ENCODE data around the gene ANKRD34A.
A peak's percentile ranks its signal among the peaks of the same experiment; 100 is the strongest.

DNA sequence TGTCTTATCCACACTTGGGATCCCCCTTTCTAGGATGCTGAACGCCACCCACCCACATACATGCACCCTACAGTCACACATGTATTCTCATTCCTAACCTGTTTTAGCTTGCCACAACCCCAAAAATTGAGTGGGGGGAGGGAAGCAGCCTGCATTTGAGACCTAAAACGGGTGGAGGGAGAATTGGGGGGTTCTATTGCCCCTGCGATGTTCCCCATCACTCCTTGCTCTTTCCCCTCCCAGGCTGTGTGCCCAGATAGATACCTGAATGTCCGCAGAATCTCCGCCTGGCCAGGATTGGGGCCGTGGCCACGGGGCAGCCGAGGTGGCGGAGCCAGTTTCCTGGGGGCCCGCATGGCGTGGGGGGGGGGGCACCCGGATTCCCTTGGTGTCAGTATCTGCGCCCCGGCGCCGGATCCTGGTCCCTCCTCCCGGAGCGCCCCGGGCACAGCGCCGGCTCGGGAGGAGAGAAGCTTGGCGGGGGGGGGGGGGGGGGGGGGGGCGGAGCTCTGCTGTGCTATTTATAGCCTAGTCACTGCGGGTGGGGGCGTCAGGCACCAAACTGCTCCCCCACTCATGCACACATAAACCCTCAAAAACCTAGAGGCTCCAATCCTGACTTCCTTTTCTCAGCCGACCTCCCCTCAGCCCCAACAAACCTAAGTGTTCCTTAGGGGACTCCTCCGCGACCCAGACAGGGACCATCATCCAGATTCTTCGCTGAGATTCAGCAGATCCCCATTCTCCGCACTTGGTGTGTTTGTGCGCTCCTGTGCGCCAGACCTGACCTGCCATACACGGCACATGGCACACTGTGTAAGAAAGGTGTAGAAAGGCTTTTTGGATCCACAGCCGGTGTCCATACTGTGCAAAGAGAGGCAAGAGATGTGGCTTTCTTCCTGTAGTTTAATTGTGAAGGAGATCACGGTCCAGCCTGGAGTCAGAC, 1.9 kb downstream of the ANKRD34A start:
- TF ChIP-seq EZH2 (IDR thresholded peaks at IDR 0.05) (no peak), POLR2AphosphoS5 (IDR thresholded peaks at IDR 0.05; ENCODE audit: borderline replicate concordance, low read depth, low read length) (peak; percentile 71), FOXP2 (optimal IDR thresholded peaks at IDR 0.05; ENCODE audit: control extremely low read depth, extremely low read length, insufficient read depth) (peak; percentile 17)

Data from SK-N-MC (cell line).